SKM-1 treated with dmso at 0.1 percent for 144 hours (cell line): Measurements from ENCODE around the gene PRR22.
A peak's percentile ranks its signal among the peaks of the same experiment; 100 is the strongest.

Source experiments
- DNase-seq: peaks from one replicate; lab custom pipeline; 2025; ENCODE audit not compliant: unreplicated experiment; lab: John Stamatoyannopoulos, UW

The PRR22 gene

DNA sequence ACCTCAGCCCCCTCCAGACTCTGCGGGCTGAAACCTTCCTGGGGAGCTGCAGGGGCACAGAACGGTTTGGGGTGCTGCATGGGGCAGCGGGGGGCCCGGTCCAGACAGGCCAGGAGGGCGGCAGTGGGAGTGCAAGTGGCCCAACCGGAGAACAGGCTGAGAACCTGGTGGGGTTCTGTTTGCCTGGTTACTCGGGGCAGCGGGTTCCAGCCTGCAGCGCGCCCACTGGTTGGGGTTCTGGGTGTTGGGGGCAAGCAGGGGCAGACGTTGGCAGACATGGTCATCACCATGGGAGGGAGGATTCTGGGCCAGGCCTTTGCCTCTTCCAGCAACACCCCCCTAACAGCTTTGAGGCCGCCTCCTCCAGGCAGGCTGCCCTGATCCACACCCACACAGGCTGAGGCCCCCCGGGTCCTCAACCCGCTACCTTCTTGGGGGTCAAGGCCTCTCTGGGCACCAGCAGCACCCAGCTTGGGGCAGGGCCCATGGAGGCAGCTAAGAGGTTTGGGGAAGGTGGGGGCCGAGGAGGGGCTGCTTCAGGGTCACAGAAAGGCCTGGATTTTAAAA, at the start of gene PRR22:
Gene PRR22 (minus strand): TSS at position 166 of the 567 bp plus-strand sequence. CDS start 86 bp downstream, at position 80.
- DNase-seq = no peak

DNA sequence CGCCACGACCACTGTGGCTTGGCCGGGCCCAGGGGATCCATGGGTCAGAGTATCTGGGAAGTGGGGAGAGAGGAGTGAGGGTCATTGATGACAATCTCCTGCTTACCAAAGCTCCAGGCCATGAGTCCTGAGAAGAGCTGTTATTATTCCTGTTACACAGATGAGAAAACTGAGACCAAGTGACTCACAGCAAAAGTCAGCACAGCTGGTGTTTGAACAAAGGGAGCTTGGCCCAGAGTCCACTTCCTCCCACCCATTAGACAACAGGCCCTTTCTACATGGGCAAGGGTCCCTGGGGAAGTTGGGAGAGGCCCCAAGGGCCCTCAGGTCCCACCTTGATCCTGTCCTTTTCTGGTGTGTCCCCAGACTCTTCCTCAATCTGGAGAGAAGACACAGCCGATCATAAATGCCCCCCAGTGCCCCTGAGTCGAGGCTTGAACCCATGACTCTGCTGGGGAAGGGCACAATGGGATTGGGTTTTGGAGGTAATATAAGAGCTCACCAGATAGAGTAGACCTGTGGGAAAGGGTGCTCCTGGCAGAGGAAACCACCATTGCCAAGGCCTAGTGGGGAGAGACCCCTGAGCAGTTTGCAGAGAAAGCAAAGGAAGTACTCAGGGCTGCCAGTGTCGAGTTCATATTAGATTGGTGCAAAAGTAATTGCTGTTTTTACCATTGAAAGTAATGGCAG, 48.1 kb upstream of the PRR22 start:
- DNase-seq = no peak

DNA sequence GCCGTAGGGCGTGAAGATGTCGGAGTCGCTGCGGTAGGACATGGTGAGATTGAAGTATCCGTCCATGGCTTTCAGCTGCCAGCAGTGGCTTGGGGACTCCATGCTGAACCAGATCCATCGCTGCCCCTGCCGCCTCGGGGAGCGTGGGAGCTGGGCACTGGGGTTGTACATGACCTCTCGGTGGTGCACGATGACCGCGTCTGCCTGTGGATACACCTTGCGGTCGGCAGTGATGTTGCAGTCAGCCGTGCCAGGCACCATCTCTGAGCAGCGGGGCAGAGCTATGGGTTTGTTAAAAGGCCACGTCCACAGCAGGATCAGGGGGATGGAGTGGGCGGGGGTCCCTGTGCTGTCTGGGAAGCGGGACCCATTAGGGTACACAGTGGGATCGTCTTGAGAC, 47.5 kb upstream of the PRR22 start:
- DNase-seq = no peak

DNA sequence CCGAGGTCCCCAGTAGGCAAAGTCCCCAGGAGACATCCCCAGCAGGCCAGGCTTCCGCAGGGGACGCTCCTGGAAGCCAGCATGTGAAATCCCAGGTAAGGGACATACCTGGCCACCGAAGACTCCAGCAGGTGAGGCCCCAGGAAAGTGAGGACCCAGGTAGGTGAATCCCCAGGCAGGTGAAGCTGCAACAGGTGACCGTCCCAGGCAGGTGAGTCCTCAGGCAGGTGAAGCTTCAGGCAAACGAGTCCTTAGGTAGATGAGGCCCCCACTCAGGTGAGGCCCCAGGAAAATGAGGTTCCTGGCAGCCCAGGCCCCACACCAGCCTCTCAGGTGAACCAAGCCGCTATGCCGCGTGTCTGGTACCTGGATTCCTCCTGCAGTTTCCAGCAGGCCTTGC, 46.6 kb upstream of the PRR22 start:
- no peak for DNase-seq

DNA sequence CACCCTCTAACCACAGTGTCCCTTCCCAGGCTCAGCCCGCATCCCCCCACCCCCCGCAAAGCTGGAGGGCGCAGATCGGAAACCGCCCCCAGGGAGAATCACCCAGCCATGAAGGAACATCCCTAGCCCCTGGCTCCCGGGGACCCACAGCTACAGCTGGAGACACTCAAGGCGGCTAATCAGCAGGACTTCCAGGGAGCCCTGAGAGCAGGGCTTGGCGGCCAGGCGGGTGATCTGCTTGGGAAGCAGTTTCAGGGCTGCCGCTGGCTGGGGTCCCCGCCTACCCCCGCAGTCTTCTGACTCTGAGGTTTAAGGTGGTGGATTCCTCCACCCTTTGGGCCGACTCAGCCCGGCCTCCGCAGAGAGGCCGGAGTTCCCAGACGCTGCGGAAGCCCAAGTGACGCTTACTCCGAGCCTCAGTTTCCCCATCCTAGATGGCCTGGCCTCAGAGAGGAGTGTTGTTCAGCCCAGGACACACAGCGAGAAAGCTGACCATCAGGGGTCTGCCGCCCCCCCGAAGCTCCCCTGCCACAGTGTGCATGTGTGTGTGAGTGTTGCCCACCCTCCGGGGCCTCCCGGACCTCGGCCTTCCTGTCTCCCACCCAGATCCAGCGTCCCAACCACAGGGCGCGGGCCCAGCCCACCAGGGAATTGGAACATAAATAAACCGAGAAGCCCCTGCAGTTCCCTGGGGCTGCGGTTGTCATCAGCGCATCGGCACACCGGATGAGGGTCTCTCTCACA, 45.2 kb upstream of the PRR22 start:
- DNase-seq = no peak

DNA sequence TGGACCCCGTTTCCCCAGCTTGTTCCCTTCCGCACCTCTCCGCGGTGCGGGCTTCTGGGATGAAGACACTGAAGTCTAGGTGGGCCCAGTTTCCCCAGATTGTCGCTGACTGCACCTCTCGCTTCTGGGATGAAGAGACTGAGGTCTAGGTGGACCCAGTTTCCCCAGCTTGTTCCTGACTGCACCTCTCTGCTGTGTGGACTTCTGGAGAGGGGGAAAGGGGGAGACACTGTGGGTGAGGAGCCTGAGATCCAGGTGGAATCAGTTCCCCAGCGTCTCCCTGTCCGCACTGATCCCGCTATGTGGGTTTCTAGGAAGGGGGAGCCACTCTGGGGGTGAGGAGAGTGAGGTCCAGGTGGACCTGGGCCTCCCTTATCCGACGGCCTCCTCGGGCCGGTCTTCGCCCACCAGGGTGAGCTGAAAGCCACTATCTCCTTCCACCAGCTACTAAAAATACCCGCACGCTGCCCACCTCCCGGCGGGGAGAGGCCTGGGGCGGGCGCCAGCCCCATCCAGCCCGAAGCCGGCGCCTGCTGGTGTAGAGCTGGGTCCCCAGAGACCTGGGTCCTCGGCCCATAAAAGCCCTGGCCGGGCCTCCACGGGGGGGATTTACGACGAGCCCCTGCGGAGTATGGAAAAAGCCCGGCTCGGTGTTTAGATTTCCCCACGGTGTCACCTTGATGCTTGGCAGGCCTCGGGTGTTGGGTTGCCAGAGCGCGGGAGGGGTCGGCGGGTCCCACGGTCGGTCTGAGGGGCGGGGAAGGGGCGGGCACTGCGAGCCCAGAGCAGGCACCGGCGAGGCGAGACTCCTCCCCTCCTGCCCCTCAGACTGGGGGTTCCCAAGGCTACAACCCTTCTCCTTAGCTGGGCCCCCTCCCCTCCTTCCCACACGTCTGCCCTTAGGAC, 44.4 kb upstream of the PRR22 start:
- DNase-seq = no peak

DNA sequence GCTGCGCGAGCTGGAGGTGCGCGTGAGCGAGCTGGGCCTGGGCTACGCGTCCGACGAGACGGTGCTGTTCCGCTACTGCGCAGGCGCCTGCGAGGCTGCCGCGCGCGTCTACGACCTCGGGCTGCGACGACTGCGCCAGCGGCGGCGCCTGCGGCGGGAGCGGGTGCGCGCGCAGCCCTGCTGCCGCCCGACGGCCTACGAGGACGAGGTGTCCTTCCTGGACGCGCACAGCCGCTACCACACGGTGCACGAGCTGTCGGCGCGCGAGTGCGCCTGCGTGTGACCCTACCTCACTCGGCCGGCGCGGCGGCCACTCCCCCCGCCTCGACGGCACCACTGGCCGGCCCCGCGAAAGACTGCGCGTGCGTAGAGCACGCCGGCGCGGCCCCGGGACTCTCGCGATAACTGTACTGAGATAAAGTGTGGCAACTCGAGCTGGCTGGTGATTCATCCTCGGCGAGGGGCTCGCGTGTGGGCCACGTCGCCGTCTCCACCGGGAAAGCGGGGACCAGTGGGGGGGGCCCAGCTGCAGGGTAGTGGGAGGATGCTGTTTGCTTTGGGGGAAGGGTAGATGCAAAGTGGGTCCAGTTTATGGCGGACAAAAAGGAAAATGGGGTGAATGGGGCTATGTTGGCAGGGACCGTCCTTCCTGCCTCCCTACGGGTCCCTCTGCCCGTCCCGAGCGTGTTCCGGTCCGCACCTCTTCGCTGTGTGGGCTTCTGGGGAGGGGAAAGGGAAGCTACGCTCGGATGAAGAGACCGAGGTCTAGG, 43.5 kb upstream of the PRR22 start:
- DNase-seq = peak; percentile 97

DNA sequence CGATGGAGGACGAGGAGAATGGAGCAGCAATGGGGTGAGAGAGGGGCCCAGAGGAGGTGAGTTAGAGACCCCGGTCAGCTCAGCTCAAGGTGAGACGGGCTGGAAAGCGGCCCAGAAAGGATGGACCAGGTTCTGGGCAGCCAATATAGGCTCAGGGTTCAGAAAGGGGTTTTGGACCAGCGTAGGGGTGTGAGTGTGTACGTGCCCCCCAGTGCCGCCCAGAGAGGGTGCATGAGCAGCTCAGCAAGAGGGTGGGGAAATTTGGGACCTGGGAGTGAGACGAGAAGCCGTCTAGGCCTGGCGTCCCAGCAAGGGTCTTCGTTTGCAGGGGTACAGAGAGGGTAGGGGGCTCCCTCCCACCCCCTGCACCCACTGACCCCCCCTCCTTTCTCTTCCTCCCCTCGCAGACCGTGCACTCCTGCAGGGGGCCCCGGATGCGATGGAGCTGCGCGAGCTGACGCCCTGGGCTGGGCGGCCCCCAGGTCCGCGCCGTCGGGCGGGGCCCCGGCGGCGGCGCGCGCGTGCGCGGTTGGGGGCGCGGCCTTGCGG, 42.9 kb upstream of the PRR22 start:
- no peak for DNase-seq

DNA sequence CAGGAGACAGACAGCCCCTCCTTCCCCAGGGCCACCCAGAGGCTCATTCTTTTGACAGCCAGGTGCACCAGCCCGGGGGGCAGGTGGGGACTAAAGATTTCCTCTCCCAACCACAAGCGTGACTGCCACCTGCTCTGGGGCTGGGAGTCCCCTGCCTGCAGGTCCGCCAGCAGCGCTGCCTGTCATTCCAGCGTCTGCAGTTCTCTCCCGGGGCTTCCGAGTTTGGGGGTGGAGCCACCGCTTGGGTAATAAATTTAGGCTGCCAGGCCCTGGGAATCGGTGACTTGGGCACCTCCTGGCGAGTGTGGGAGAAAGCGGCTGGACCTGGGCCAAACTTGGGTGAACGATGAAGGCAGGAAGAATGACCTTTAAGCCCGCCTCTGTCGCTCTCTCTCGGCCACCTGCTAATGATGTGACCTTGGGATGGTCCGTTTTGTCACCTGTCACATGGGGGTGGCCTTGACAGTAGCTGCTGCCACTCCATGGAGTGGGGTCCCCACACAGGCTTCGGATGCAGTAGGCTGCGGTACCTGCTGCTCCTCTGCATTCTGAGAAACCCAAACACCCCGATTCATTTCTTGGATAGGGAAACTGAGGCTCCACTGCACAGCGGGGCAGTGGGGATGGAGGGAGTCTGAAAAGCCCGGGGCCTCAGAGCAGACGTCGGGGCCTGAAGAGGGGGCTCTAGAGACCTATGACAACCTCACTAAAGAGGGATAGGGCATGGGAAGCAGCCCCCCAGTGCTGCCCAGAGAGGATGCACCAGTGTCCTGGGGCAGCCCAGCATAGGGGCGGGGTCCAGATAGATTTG, 42.2 kb upstream of the PRR22 start:
- no peak for DNase-seq

DNA sequence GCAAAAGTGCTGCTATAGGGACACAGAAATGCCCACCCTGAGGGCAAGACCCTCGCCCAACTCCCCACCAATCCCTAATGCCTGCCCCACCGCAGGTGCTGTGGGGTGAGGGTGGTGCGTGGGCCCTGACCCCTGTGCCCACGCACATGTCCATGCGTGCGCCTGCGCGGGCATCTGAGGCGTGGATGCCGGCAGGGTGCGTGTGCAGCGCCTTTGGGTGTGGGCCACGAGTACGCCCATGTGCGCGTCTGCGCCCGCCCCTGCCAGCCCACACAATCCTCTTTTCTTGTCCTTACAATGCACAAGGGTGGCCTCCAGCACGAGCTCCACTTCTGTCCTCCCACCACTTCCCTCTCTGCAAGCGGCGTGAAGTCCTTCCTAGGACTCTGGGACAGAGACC, 40.6 kb upstream of the PRR22 start:
- no peak for DNase-seq

DNA sequence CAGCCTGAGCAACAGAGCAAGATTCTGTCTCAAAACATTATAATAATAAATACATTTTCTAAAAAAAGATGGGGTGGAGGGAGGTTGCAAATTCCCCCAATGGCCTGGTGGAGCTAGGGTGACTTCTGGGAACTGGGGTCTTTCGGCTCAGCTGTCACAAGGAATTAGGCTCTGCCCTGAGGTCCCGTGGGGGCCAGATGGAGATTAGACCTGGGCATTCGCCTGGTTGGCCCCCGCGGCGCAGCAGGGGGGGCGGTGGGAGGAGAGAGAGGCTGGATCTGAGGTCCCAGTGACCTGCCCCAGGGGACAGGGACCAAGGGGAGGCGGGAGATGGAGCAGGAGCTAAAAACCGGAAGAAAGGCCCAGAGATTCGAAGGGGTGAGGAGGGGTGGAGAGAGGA, 40.2 kb upstream of the PRR22 start:
- no peak for DNase-seq

DNA sequence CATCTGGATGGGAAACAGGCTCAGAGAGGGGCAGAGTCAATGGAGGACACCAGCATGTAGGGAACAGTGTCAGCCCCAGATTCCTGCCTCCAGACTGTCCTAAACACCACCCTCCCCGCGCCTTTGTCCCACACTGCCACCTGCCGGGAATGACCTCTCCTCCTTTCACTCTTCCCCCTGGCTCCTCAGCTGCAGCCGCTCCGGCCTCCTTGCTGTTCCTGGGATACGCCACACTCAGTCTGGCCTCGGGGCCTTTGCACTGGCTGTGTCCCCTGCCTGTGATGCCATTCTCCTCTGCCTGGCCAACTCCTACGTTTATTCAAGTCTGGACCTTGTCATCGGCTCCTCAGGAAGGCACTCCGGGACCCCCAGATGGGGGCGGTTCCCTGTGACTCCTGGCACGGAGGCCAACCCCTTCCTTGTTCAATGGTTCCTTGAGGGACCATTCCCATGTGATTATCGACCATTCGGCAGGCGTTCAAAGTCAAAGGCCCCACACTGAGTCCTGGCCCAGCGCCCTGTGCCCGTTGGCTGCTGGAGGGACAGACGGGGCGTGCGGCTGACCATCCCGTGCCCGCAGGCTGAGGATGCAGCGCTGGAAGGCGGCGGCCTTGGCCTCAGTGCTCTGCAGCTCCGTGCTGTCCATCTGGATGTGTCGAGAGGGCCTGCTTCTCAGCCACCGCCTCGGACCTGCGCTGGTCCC, 39.2 kb upstream of the PRR22 start:
- no peak for DNase-seq

DNA sequence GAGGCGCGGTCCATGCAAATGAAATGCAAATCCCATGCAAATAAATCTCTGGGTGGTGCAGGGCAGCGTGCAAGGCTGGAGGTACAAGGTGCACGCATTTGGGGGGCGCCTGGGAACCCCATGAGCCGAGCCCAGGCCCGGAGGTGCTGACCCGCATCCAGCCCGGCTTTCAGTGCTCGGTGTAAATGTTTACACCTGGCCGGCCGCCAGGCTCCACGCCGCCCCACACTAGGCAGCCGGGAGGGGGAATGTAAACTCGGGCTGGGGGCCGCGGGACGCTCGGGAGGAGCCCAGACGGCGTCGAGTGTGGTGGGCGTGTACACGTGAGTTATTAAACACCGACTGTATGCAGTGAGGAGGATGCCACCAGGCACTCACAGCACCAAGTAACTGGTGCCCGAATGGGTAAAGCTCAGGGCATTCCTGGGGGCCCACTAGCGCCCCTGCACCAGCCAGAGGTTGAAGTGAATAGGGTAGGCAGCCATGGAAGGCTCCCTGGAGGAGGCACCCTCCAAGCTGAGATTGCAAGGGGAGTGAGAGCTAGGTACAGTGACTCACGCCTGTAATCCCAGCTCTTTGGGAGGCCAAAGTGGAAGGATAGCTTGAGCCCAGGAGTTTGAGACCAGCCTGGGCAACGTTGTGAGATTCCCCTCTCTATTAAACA, 37.8 kb upstream of the PRR22 start:
- no peak for DNase-seq

DNA sequence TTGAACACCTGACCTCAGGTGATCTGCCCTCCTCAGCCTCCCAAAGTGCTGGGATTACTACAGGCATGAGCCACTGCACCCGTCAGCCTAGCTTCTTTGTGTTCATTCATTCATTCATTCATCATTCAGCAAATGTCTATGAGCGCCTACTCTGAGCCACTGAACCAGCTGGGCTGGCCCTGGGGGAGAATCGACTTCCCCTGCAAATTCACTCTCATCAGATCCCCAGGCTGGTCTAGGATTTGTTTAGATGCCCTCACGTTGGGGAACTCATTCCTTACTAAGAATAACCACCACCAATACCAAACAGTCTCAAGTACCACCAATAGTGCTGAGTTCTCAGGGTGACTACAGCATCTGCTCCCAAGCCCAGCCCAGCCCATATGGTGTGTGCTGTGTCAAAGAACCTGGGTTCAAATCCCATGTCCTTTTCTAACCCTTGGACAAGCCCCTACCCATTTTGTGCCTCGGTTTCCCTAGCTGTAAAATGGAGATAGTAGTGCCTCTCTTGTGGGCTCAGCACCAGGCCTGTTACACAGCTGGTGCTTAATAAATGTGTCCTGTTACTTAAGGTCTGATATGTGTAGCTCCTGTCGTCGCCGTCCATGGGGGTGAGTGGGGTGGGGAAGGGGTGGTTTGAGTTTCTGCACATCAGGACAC, 37.1 kb upstream of the PRR22 start:
- DNase-seq = no peak

DNA sequence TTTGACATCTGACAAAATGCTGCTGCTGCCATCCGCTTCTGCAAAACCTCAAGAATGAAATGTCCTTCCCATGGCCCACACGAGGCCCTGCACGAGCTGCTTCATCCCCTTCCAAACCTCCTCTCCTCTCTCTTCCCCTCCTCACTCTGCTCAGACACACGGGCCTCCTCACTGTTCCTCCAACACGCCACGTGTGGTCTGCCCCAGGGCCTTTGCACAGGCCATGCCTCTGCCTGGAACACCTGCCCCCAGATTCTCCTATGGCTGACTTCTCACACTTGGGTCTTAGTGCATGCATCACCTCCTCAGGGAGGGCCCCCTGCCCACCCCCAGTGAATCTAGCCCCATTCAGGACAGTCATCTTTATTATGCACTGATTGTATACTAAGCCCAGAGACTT, 36.2 kb upstream of the PRR22 start:
- DNase-seq = no peak

DNA sequence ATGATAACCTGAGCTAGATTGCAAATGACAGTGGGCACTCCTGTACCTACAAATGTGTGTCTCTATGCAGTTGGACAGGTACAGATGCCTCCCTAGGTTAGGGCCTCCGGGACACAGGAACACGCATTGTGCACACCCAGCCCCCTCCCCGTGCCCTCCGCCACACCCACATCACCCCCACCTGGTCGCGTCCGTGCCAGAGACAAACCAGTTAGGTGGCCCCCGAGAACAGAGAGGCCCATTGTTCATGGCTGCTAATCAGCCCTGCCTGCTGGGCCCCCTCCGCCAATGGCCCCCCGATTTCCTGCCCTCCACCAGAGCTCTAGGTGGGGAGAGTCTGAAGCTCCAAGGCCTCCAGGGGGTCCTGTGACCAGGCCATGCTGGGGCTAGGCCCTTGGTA, 34.0 kb upstream of the PRR22 start:
- DNase-seq = no peak

DNA sequence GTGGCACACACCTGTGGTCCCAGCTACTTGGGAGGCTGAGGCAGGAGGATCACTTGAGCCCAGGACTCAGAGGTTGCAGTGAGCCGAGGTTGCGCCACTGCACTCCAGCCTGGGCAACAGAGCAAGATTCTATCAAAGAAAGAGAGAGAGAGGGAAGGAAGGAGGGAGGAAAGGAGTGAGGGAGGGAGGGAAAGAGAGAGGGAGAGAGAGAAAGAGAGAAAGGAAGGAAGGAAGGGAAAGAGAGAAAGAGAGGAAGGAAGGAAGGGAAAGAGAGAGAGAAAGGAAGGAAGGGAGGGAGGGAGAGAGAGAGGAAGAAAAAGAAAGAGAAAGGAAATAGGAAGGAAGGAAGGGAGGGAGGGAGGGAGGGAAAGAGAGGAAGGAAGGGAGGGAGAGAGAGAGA, 32.7 kb upstream of the PRR22 start:
- no peak for DNase-seq

DNA sequence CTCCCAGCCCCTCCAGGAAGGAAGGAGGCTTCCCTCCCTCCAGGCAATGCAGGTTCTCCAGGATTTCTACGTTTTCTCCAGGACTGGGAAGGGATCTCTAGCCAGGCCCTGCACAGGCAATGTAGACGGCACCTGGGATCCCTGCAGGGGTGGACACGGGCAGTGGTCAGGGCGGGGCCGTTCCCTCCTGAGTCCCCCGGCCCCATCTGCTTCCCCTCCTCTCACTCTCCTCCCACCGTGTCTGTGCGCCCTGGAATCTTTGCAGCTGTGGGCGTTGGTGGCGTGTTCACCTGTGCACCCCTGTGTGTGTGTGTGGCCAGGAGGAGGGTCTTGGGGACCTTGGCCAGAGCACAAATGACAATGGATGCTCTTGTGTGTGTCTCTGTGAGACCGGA, 30.3 kb upstream of the PRR22 start:
- no peak for DNase-seq
